Lower leg skin (tissue), 4 donors: ENCODE measurements around the gene NBEAL1. TPM values are rescaled to one million over a fixed set of nuclear protein-coding genes. Genes with fewer than 3 reads are reported as not detected.
"Not testable (repeated sequence)": the region's sequence is repeated elsewhere in the genome, so short reads cannot be mapped to it uniquely, and the experiment has no call there.

Experiments used
- DNase-seq, 2 donors: peaks; one replicate each; pipeline ENCODE4 v3.0.0-alpha.2; 2019; ENCODE audit warnings: low spot score in 2 of 2
- H3K4me3 ChIP-seq: fragments of 200-600 bp; sonication (generic); 2 replicates; pipeline ENCODE4 v1.5.1; 2017; ENCODE audit warnings: mild to moderate bottlenecking, low read depth; ENCODE audit not compliant: poor library complexity, severe bottlenecking
- CTCF ChIP-seq, 3 donors: fragments of 450-650 bp; IDR thresholded peaks; one replicate each; pipeline ENCODE4 v1.5.1; 2016; ENCODE audit warnings: antibody characterized with exemption in 3 of 3, mild to moderate bottlenecking in 3 of 3, moderate library complexity in 2 of 3
- POLR2A ChIP-seq, 2 donors: fragments of 450-650 bp; IDR thresholded peaks; one replicate each; pipeline ENCODE4 v1.6.1; 2016 to 2017; ENCODE audit warnings: antibody characterized with exemption in 2 of 2, mild to moderate bottlenecking in 1 of 2, moderate library complexity in 1 of 2
- WGBS, 2 donors: methylation state at CpG; one replicate each; pipeline ENCODE4 v1.1.5; 2018; 5-methylcytosine and 5-hydroxymethylcytosine counted together
- intact Hi-C: fragments of 100-400 bp; cut with DNase I; formaldehyde crosslinking; loops from one replicate; pipeline ENCODE4 v1.15.0; 2023; ENCODE audit warnings: low total_unique reads
- total RNA-seq, 4 donors: library from RNA; depleted of rRNA; stranded (reverse); fragments of >200 nt; gene quantifications; one replicate each; pipeline ENCODE4 v1.1.0, GENCODE V29; 2016

Gene NBEAL1
- total RNA-seq, 4 donors from 2014 or later = 17.2 to 26.5 (median 21.6) TPM

GRCh38 chr2:203043226-203043625, 28.6 kb downstream of the NBEAL1 start:
- no peak overlapping the region for H3K4me3 ChIP-seq
- no peak for TF ChIP-seq POLR2A (IDR thresholded peaks at IDR 0.05)
- TF ChIP-seq CTCF (IDR thresholded peaks at IDR 0.05) = no peak
- intact Hi-C loops = no loop called here
- no peak for DNase-seq
- WGBS, 2 donors = 96 to 98% methylated on average over 2 of the region's 2 CpGs

- TF ChIP-seq CTCF (IDR thresholded peaks at IDR 0.05) (no peak), POLR2A (IDR thresholded peaks at IDR 0.05) (no peak)
- WGBS, 2 donors = 100% methylated on average over 1 of the region's 1 CpG
- intact Hi-C loops = no loop called here
- H3K4me3 ChIP-seq = no peak overlapping the region
- DNase-seq = no peak
Measured at GRCh38 chr2:203045867-203046266, 31.2 kb downstream of the NBEAL1 start.

GRCh38 chr2:203052539-203052938, 37.9 kb downstream of the NBEAL1 start:
- no peak for TF ChIP-seq CTCF (IDR thresholded peaks at IDR 0.05)
- no peak for TF ChIP-seq POLR2A (IDR thresholded peaks at IDR 0.05)
- intact Hi-C loops = no loop called here
- 97 to 98% methylated on average over 3 of the region's 3 CpGs for WGBS, 2 donors

GRCh38 chr2:203059567-203060240, 45.0 kb downstream of the NBEAL1 start:
- WGBS, 2 donors = 91 to 93% methylated on average over 5 of the region's 5 CpGs

More at GRCh38 chr2:203052539-203052938, 37.9 kb downstream of the NBEAL1 start:
- no peak for DNase-seq
- no peak overlapping the region for H3K4me3 ChIP-seq

GRCh38 chr2:203061346-203061745, 46.7 kb downstream of the NBEAL1 start:
- intact Hi-C loops = no loop called here
- H3K4me3 ChIP-seq = no peak overlapping the region
- TF ChIP-seq CTCF (IDR thresholded peaks at IDR 0.05) (no peak), POLR2A (IDR thresholded peaks at IDR 0.05) (no peak)
- DNase-seq = no peak
- 72 to 77% methylated on average over 4 of the region's 4 CpGs for WGBS, 2 donors

More at GRCh38 chr2:203059567-203060240, 45.0 kb downstream of the NBEAL1 start:
- no peak overlapping the region for H3K4me3 ChIP-seq
- TF ChIP-seq POLR2A (IDR thresholded peaks at IDR 0.05) = no peak
- TF ChIP-seq CTCF (IDR thresholded peaks at IDR 0.05) = no peak
- intact Hi-C loops = no loop called here
- DNase-seq = no peak

GRCh38 chr2:203062126-203062525, 47.5 kb downstream of the NBEAL1 start:
- intact Hi-C loops = no loop called here
- no peak for TF ChIP-seq POLR2A (IDR thresholded peaks at IDR 0.05)
- no peak for TF ChIP-seq CTCF (IDR thresholded peaks at IDR 0.05)
- DNase-seq = no peak
- WGBS, 2 donors = 83 to 94% methylated on average over 3 of the region's 3 CpGs
- H3K4me3 ChIP-seq = no peak overlapping the region

GRCh38 chr2:203066519-203067091, 51.9 kb downstream of the NBEAL1 start:
- DNase-seq, H3K4me3 ChIP-seq, intact Hi-C loops: not testable (repeated sequence)
- 98% methylated on average over 25 to 34 of the region's 36 CpGs for WGBS, 2 donors
